GOT3 (cell line): ENCODE data around the gene RAB27A.
"Not testable (repeated sequence)": the region's sequence is repeated elsewhere in the genome, so short reads cannot be mapped to it uniquely, and the experiment has no call there.

Experiments used
- DNase-seq: peaks from one replicate; lab custom pipeline; 2025; ENCODE audit warnings: mixed read lengths; lab: John Stamatoyannopoulos, UW

RAB27A gene

DNA sequence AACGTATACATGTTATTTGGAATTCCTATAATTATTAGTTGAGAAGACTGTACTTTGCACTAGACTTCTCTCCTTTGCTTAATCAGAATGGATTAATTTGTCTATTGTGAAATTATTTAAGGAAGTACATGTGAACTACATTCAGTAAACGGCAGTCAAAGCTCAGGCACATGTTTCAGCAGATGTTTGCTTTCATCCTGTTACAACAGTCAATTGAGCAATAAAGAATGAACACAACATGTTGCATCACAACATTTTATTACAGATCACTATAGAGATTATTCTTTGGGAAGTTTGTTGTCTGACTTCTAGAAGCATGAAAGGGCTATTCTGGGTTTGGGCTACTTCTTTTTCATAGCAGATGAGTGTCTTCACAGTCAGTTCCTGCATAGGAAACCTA, 39.2 kb downstream of the RAB27A start:
- no peak for DNase-seq

DNA sequence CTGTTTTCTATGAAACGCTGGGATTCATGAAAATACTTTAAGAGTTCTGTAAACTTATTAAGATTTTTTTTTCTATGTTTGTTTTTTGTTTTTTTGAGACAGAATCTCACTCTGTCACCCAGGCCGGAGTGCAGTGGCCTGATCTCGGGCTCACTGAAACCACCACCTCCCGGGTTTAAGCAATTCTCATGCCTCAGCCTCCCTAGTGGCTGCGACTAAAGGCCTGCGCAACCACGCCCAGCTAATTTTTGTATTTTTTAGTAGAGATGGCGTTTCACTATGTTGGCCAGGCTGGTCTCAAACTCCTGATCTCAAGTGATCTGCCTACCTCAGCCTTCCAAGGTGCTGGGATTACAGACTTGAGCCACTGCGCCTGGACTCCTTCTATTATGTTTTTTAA, 39.7 kb downstream of the RAB27A start:
- DNase-seq, result not testable (repeated sequence)

DNA sequence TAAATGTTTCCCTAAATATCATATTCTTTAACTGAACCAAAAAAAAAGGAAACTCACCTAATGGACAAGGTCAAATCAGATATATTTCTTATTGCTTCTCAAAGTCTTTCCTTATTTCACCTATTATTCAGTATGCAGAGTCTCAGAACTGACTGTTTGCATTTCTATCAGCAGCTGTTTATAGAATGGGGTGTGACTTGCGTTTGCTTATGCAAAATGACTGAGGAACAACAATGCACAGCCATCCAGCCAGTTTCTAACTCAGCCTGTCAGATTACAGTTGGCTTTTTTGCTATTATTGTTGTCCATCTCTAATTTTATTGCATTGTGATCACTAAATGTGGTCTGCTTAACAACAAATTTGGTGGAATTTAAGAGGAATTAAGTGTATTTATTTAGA, 40.7 kb downstream of the RAB27A start:
- DNase-seq, result no peak

GRCh38 chr15:55247766-55248427, 41.7 kb downstream of the RAB27A start:
- no peak for DNase-seq

- DNase-seq, result no peak
Measured at GRCh38 chr15:55247311-55247710, 42.3 kb downstream of the RAB27A start.

DNA sequence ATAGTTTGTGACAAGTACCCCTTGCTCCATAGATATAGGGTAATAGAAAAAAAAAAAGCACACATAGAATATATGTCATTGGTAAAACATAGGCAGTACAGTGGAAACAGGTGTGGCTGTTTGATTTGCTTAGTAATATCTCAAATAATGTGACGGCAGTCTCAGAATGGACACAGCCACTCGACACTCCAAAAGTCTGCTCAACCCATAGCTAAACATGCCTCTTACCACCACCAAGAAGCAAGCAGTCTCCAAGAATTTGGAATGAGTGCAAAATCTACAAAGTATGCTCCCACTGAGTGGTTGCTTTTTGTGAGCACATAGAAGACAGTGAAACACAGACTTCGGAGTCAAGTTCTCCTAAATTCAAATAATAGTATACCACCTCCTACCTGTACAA, 43.0 kb downstream of the RAB27A start:
- DNase-seq, result no peak

DNA sequence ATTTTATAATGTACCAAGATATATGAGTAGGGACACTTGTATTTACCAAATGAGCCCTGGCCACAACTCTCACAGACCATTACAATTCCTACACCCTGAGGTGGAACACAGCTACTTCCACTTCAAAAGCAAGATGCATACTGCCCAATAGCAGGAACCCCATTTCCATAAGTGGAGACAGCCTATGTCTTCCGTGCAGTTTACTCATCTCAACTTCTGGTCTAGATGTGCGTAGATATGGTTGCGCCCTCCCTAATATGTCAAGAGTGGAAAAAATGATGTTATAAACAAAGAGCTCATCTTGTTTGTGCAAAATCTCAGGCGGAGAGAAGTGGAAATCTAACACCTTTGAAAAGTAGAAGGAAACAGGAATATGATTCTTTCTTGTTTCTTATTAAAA, 44.6 kb downstream of the RAB27A start:
- DNase-seq, result no peak

- no peak for DNase-seq
Measured at GRCh38 chr15:55241891-55242290, 47.7 kb downstream of the RAB27A start.

GRCh38 chr15:55241186-55241585, 48.4 kb downstream of the RAB27A start:
- no peak for DNase-seq

GRCh38 chr15:55240125-55240760, 49.4 kb downstream of the RAB27A start:
- no peak for DNase-seq

DNA sequence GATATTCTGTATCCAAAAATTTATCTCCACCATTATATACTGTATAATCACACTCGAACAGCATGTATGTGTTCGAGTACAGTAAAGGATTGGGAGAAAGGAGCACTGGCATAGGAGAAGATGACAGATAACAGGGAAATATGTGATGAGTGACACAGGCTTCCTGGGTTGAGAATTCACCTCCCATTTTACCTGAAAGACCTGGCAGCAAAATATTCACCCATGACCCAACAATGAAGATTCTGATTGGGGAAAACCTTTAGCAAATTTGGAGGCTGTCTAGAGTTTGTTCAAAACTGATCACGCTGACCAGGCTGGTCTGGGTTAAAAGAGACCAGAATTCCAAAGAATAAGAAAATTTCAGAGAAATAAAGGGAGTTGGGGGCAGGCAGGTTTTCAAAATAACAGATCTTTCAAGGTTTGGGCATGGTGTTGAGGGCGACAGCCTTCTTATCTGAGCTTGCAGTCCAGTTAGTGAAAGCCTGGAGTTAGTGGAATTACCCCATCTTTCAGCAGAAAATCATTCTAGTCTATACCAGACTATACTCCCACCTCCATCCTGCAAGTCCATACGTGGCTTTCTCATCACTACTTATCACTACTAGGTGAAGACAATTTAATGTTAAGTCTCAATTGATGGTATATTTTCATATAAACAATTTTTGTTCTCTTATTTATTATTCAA, 50.0 kb downstream of the RAB27A start:
- DNase-seq, result no peak

DNA sequence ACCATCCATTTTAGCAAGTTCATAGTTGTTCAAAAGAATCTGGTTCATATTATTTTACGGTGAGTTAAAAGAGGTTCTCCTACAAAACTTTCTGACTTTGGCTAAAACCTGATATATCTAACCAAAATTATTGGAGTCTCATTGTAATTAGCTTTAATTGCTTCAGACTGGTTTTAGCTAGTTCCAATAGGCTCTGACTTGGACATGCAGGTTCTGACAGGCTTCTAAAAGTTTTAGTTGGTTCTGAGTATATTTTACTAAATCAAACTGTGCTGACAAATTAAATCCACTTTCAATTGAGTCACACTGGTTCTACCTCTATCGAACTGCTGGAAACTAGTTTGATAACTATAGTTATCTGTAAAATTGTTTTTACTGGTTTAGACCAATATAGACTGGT, 50.7 kb downstream of the RAB27A start:
- DNase-seq, result no peak

DNA sequence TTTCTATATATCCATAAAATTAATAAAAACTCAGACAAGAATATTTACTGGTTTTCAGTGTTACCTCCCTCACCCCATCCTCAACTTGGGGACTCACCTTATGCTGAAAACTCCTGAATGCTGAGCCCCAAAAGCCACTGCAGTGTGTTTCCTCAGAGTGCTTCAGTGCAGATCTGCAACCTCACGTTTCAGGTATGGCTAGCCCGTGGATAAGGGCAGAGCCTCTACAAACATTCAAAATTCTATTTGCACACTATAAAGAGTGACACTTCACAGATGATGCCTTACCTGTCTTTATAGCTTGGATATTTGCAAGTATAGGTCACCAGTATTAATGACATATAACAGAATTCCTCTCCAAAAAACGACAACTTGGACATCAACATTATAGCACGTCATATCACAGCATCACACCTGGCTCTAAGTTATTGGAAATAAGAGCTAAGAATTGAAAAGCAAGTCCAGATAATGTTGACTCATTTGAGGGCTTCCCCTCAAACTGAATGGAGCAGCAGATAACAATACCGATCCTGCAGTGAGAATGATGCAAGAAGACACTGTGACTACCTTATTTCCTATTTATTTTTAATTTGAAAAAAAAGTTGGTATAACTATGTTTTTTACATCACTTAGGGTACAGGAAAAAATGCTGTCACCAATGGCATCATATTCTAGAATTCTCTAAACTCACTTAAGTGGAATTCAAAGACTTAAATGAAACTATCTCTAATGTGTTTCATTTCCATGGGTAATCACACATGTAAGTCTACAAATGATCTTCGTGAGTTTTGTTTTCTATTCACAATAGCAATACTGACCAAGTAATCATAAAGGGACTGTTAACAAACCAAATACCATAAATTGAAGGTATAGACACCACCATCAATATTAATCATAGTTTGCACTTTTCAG, 52.1 kb downstream of the RAB27A start:
- DNase-seq, result no peak

- DNase-seq, result no peak
Measured at GRCh38 chr15:55235546-55236036, 54.0 kb downstream of the RAB27A start.

DNA sequence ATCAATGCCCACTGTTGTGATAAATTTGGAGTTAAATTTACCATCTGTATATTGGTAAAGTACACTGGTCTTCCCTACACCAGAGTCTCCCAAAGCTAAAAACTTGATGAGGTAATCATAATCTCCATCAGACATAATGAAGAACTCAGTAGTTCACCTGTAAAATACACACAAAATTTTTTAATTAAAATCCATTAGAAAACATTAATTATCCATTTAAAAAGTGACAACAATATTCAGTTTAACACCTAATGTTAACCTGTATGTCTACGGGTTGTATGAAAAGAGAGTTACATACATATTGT, 54.9 kb downstream of the RAB27A start:
- DNase-seq, result no peak

GRCh38 chr15:55234104-55234799, 55.4 kb downstream of the RAB27A start:
- DNase-seq, result no peak

DNA sequence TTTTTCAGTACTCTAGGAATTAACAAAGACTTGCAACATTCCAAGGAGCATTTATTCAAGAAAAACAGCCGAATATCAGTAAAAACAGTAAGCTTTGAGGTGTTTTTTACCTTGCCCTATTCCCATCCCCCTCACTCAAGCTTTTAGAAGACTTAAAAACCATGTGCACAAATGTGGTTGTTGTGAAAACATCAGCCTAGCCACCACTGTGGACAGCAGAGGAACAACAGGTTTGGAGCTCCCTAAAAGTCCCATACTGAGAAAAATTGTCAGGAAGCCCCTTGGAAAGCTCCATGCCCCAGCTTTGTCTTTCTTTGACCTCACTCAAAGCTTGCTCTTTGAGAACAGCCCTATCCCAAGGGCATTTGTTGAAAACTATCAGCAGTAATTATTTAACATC, 58.2 kb downstream of the RAB27A start:
- no peak for DNase-seq

DNA sequence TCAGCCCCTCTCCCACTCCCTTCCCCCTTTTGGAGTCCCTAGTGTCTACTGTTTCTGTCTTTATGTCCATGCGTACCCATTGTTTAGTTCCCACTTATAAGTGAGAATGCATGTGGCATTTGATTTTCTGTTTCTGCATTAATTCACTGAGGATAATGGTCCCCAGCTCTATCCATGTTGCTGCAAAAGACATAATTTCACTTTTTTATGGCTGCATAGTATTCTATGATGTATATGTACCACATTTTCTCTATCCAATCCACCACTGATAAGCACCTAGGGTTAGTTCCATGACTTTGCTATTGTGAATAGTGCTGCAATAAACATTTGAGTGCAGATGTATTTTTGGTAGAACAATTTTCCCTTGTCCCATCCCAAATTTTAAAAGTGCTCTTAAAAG, 58.7 kb downstream of the RAB27A start:
- no peak for DNase-seq

- no peak for DNase-seq
Measured at GRCh38 chr15:55230051-55230670, 59.5 kb downstream of the RAB27A start.

DNA sequence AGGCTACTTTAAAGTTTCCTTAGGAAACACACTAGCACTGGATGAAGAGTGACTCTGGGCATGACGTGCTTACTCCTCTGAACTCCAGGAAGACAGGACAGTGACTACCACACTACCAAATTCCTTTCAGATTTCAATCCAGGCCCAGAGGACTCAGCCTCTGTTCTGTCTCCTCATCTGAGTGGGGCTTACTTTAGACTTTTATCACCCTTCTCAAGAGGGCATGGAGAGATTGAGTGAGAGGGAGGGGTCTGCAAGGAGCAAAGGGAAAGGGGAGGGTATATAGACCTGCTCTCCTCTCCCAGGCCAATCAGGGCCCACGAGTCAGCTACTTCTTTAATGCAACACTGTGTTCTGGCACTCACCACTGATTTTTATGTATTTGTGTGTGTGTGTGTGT, 63.5 kb downstream of the RAB27A start:
- no peak for DNase-seq

GRCh38 chr15:55224892-55225291, 64.7 kb downstream of the RAB27A start:
- DNase-seq, result no peak
